Smooth muscle cell (in vitro differentiated cells): ENCODE data around the gene WWOX. TPM values are rescaled to one million over a fixed set of nuclear protein-coding genes. Genes with fewer than 3 reads are reported as not detected.

Source experiments
- DNase-seq: peaks from one replicate; lab custom pipeline; 2025; ENCODE audit not compliant: unreplicated experiment; lab: John Stamatoyannopoulos, UW
- H2AFZ ChIP-seq: fragments of 200-600 bp; sonication (generic); 2 replicates; pipeline ENCODE4 v1.6.0; 2016; ENCODE audit warnings: antibody characterized with exemption, low read depth, mild to moderate bottlenecking
- H3F3A ChIP-seq: fragments of 200-600 bp; sonication (generic); 2 replicates; pipeline ENCODE4 v1.6.0; 2017; ENCODE audit warnings: antibody characterized with exemption, low read depth
- H3K27ac ChIP-seq: fragments of 200-600 bp; sonication (generic); 2 replicates; pipeline ENCODE4 v1.5.1; 2016; ENCODE audit warnings: low read depth, mild to moderate bottlenecking
- H3K27me3 ChIP-seq: fragments of 200-600 bp; sonication (generic); 2 replicates; pipeline ENCODE4 v1.6.1; 2016; ENCODE audit warnings: low read depth, mild to moderate bottlenecking
- H3K36me3 ChIP-seq: fragments of 200-600 bp; sonication (generic); 2 replicates; pipeline ENCODE4 v1.5.1; 2016; ENCODE audit warnings: low read depth
- H3K4me1 ChIP-seq: fragments of 200-600 bp; sonication (generic); 2 replicates; pipeline ENCODE4 v1.5.1; 2016; ENCODE audit warnings: low read depth
- H3K4me2 ChIP-seq: fragments of 200-600 bp; sonication (generic); 2 replicates; pipeline ENCODE4 v1.6.0; 2016; ENCODE audit warnings: mild to moderate bottlenecking
- H3K4me3 ChIP-seq: fragments of 200-600 bp; sonication (generic); 2 replicates; pipeline ENCODE4 v1.5.1; 2016; ENCODE audit warnings: mild to moderate bottlenecking
- H3K79me2 ChIP-seq: fragments of 200-600 bp; sonication (generic); 2 replicates; pipeline ENCODE4 v1.6.0; 2016; ENCODE audit warnings: low read depth, mild to moderate bottlenecking
- H3K9ac ChIP-seq: fragments of 200-600 bp; sonication (generic); 2 replicates; pipeline ENCODE4 v1.6.0; 2016; ENCODE audit warnings: low read depth
- H3K9me3 ChIP-seq: fragments of 200-600 bp; sonication (generic); replicated peaks from 2 replicates; pipeline ENCODE4 v1.5.1; 2016; ENCODE audit warnings: low read depth
- H4K20me1 ChIP-seq: fragments of 200-600 bp; sonication (generic); 2 replicates; pipeline ENCODE4 v1.6.0; 2016; ENCODE audit warnings: low read depth
- CTCF ChIP-seq: fragments of 200-600 bp; sonication (generic); IDR thresholded peaks from 2 replicates; pipeline ENCODE4 v1.5.1; 2017; ENCODE audit warnings: borderline replicate concordance, mild to moderate bottlenecking, antibody characterized with exemption; ENCODE audit not compliant: insufficient read depth, poor library complexity, severe bottlenecking
- WGBS: methylation state at CpG from one replicate; pipeline ENCODE4 v1.1.7; 2016; ENCODE audit warnings: low lambda C conversion rate; 5-methylcytosine and 5-hydroxymethylcytosine counted together
- polyA plus RNA-seq: library from polyadenylated mRNA; unstranded; fragments of >200 nt; fragmentation: Nextera tagmentation; extraction: Ambion mirVana; gene quantifications from 2 replicates; pipeline ENCODE4 v1.2.1, GENCODE V29; 2016
- total RNA-seq: library from RNA; depleted of rRNA; stranded (reverse); fragments of >200 nt; gene quantifications from 2 replicates; pipeline ENCODE4 v1.2.3, GENCODE V29; 2014

WWOX gene
- total and polyA plus RNA-seq, 2 experiments from 2014 or later: 7.5 to 14.0 TPM

DNA sequence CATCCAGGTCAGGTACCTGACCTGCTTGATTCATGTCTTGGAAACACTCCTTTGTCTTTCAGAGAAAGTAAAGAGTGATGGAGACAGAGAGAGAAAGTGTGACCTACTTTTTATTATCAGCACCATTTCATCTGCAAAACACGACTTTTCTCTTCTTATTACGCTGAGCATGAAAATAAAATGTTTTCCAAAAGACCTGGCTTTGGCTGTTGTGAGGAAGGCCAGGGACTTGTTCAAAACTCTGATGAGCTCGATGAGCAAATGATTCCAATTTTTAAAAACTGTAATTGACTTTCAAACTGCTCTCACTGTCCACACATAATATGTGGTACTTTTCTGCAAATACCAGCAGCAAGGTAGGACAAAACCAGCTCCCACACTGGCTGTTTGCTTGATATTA lies 821.2 kb downstream of the WWOX start:
- no peak for TF ChIP-seq CTCF
- no peaks in the 10 kb centered on the region for H3K27me3 ChIP-seq
- H4K20me1 ChIP-seq: no peaks in the 10 kb centered on the region
- H3K27ac ChIP-seq: no peak overlapping the region
- no peak overlapping the region for H2AFZ ChIP-seq
- 90% methylated on average over 3 of the region's 3 CpGs for WGBS
- no peak for DNase-seq
- H3K9ac ChIP-seq: no peak overlapping the region
- H3K9me3 ChIP-seq: no peaks in the 10 kb centered on the region
- no peak overlapping the region for H3K4me3 ChIP-seq
- H3K4me2 ChIP-seq: no peak overlapping the region
- no peaks in the 10 kb centered on the region for H3K79me2 ChIP-seq
- H3F3A ChIP-seq: no peaks in the 10 kb centered on the region
- H3K36me3 ChIP-seq: no peaks in the 10 kb centered on the region
- no peaks in the 10 kb centered on the region for H3K4me1 ChIP-seq

GRCh38 chr16:78925083-78925767 lies 825.8 kb downstream of the WWOX start:
- Histone ChIP-seq H2AFZ (no peak overlapping the region), H3K9ac (no peak overlapping the region), H4K20me1 (no peaks in the 10 kb centered on the region), H3K27ac (no peak overlapping the region), H3K79me2 (no peaks in the 10 kb centered on the region), H3K4me1 (no peaks in the 10 kb centered on the region), H3K9me3 (no peaks in the 10 kb centered on the region), H3K4me3 (no peak overlapping the region), H3K27me3 (no peaks in the 10 kb centered on the region), H3K4me2 (no peak overlapping the region), H3F3A (no peaks in the 10 kb centered on the region), H3K36me3 (no peaks in the 10 kb centered on the region)
- DNase-seq: no peak
- WGBS: 60% methylated on average over 8 of the region's 8 CpGs
- TF ChIP-seq CTCF: peak; percentile 41

- 95% methylated on average over 5 of the region's 5 CpGs for WGBS
- H3K79me2 ChIP-seq: no peaks in the 10 kb centered on the region
- no peak overlapping the region for H3K27ac ChIP-seq
- H3K4me2 ChIP-seq: no peak overlapping the region
- H3F3A ChIP-seq: no peaks in the 10 kb centered on the region
- no peaks in the 10 kb centered on the region for H4K20me1 ChIP-seq
- H3K36me3 ChIP-seq: no peaks in the 10 kb centered on the region
- no peaks in the 10 kb centered on the region for H3K4me1 ChIP-seq
- H3K27me3 ChIP-seq: no peaks in the 10 kb centered on the region
- no peak overlapping the region for H3K4me3 ChIP-seq
- no peak overlapping the region for H3K9ac ChIP-seq
- DNase-seq: no peak
- H3K9me3 ChIP-seq: no peaks in the 10 kb centered on the region
- H2AFZ ChIP-seq: no peak overlapping the region
- TF ChIP-seq CTCF: no peak
Observed at GRCh38 chr16:78926723-78927210, 827.3 kb downstream of the WWOX start.

- H3K9ac ChIP-seq: no peak overlapping the region
- peak overlapping the region; percentile 15 for H3K4me3 ChIP-seq
- no peak overlapping the region for H3K4me2 ChIP-seq
- H3K79me2 ChIP-seq: no peaks in the 10 kb centered on the region
- no peaks in the 10 kb centered on the region for H3F3A ChIP-seq
- no peaks in the 10 kb centered on the region for H3K9me3 ChIP-seq
- no peaks in the 10 kb centered on the region for H3K27me3 ChIP-seq
- no peak for TF ChIP-seq CTCF
- no peaks in the 10 kb centered on the region for H3K4me1 ChIP-seq
- no peak overlapping the region for H3K27ac ChIP-seq
- H4K20me1 ChIP-seq: no peaks in the 10 kb centered on the region
- DNase-seq: no peak
- no peaks in the 10 kb centered on the region for H3K36me3 ChIP-seq
- no peak overlapping the region for H2AFZ ChIP-seq
- 72% methylated on average over 4 of the region's 4 CpGs for WGBS
Observed at GRCh38 chr16:78927766-78928165, 828.3 kb downstream of the WWOX start.
